Cardiac fibroblast (primary cell): ENCODE results near the gene DGKD.

Experiments used
- DNase-seq, 2 donors: peaks; one replicate each; pipeline versions ENCODE4 v3.0.0 to v3.0.0-alpha.2; 2010; ENCODE audit warnings: low read depth in 2 of 2
- H3K4me3 ChIP-seq, 2 donors: replicated peaks in 1 of 2; 1 replicate in 1 of 2; 2 replicates in 1 of 2; pipeline ENCODE4 v1.5.1; 2011; ENCODE audit warnings: low read depth in 2 of 2, low read length in 2 of 2, mild to moderate bottlenecking in 2 of 2, moderate library complexity in 1 of 2
- TF ChIP-seq, protein P1 (sequence below): IDR thresholded peaks from one replicate; pipeline ENCODE4 v1.5.1; 2011; ENCODE audit warnings: low read depth, mild to moderate bottlenecking, low read length, inconsistent platforms

The DGKD gene

DNA sequence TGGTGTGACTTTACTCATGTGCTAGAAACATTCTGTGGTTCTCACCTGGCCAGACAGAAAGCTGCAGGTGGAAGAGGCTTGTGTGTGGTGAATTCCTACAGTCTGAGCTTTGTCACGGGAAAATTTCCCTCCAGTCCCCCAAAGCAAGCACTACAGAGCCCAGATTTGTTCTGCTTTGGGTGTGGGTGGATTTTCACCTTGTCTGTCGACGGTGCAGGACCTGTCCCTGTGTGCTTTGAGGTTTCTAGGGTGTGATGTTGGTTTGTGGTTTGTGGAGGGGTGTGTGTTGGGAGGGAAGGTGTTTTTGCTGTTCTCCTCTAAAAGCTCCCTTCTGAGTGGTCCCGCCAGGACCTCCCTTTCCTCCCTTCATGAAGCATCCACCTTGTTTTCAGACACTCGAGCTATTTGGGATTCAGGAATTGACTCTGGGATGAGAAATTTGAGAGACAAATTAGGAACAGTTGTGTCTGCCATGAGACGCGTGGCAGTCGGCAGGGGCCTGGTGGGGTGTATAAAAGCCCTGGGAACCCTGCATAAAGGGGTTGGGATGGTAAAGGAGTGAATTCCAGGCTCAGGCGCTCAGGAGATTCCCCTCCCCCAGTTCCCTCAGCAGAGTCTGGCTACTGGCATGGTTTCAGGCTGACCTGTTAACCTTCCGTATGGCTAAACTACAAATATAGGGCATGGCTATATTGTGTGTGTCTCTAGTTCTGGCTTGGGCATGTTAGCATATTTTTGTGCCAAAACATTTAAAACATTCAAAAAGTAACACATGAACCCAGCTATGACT lies 65.5 kb downstream of the DGKD start:
- H3K4me3 ChIP-seq = no peak overlapping the region
- TF ChIP-seq, protein P1, sequence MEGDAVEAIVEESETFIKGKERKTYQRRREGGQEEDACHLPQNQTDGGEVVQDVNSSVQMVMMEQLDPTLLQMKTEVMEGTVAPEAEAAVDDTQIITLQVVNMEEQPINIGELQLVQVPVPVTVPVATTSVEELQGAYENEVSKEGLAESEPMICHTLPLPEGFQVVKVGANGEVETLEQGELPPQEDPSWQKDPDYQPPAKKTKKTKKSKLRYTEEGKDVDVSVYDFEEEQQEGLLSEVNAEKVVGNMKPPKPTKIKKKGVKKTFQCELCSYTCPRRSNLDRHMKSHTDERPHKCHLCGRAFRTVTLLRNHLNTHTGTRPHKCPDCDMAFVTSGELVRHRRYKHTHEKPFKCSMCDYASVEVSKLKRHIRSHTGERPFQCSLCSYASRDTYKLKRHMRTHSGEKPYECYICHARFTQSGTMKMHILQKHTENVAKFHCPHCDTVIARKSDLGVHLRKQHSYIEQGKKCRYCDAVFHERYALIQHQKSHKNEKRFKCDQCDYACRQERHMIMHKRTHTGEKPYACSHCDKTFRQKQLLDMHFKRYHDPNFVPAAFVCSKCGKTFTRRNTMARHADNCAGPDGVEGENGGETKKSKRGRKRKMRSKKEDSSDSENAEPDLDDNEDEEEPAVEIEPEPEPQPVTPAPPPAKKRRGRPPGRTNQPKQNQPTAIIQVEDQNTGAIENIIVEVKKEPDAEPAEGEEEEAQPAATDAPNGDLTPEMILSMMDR = no peak
- peak in 1 of 2 donors; percentile 45 for DNase-seq

DNA sequence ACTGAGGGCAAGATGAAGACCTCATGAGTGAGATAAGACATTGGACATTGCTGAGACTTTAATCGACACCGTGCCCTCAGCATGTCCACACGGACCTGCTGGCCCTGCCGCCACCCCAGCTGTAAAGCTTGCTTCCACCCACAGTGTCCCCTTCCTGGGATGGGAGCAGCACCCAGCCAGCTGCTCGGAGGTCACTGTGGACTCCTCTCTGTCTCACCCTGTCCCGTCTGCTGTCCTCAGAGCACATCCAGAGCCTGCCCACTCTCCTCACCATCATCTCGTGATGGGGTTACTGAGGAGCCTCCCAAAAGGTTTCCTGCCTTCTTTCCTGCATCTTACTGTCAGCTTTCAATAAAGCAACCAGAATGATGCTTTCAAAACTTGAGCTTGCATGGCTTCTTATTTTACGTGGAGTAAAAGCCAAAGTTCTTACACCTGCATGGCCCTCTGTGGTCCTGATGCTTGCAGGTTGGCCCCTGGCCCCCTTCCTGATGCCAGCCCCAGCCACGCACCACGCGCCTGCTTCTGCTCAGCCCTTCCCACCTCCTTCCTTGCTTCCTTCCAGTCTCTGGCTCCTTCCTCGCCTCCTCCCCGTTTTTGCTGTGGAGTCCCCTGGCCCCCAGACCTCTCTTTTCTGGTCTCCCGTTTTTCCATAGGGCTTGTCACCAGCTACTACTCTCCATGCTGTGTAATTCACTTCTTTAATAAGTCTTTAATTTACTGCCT lies 67.0 kb downstream of the DGKD start:
- no peak for DNase-seq
- TF ChIP-seq, protein P1 = no peak
- no peak overlapping the region for H3K4me3 ChIP-seq

DNA sequence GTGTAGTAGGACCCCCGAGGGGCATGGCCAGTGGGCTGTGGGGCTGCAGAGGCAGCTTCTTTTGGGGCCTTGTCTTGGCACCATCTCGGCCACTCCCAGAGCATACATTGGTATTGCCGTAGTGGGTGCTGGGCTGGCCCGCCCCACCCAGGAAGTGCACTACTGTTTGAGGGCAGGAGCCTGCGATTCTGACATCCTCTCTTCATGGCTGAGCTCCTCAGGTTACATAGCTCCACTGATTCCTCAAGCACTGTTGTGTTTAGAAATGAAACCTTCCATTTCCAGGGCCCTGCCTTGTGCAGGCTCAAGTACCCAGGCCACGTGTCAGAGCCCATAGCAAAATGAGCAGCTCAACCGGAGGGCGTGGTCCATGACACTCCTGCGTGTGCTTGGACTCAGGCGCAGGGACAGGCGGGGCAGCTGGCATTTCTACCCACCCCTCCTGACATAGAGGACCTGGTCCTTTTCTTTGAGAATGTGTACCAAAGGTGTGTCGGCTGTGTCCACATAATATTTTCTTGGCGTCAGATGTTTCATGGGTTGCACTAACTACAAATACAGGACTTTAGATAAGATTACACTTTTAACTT lies 67.9 kb downstream of the DGKD start:
- no peak for DNase-seq
- TF ChIP-seq, protein P1 = no peak

DNA sequence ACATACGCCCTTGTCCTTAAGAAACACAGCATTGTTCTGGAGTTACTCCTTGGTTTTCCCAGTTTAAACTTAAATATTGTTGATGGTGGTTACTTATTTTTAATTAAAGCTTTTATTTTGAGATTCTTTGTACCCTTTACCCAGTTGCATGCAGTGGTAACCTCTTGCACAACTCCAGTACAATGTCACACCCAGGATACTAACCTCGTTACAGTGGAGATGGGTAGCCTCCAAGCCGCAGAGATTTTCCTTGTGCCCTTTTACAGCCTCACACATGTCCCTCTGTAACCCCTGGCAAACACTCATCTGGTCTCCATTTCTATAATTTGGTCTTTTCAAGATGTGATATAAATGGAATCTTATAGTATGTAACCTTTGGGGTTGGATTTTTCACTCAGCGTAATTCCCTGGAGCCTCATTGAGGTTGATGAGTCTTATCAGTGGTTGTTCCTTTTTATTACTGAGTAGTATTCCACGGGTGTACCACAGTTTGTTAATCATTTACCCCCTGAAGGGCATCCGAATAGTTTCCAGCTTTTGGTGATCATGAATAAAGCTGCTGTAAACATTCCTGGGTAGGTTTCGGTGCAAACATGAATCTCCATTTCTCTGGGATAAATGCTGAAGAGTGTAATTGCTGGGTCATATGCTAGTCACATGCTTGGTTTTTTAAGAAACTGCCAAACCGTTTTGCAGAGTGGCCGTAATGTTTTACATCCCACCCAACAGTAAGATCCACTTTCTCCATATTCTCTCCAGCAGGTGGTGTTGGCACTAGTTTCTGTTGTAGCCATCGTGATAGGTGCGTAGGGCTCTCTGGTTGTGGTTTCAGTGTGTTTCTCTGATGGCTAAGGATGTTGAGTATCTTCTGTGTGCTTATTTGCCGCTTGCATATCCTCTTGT lies 68.6 kb downstream of the DGKD start:
- TF ChIP-seq, protein P1 = no peak
- no peak for DNase-seq
- H3K4me3 ChIP-seq = no peak overlapping the region

More for the DNA sequence above, 67.9 kb downstream of the DGKD start:
- H3K4me3 ChIP-seq = no peak overlapping the region

DNA sequence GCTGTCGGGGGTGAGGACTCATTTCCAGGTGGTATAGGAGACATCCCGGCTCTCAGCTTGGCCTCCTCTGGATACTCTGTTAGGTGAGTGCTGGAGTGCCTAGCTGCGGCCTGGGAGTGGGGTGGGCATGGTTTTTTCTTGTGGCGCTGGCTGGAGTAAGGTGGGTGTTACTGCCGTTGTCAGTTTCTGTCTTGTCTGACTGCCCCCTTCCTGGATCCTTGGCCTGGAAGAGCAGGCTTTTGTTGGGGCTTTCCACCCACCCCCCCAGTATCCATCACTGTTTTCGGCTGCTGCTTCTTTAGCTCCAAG lies 69.2 kb downstream of the DGKD start:
- DNase-seq = no peak
- H3K4me3 ChIP-seq = no peak overlapping the region
- TF ChIP-seq, protein P1 = no peak
